Measurements from ENCODE around the gene SYNJ1. TPM values are rescaled to one million over a fixed set of nuclear protein-coding genes. Genes with fewer than 3 reads are reported as not detected.

The SYNJ1 gene
- total RNA-seq, 1 donor: 11.4 TPM

DNA sequence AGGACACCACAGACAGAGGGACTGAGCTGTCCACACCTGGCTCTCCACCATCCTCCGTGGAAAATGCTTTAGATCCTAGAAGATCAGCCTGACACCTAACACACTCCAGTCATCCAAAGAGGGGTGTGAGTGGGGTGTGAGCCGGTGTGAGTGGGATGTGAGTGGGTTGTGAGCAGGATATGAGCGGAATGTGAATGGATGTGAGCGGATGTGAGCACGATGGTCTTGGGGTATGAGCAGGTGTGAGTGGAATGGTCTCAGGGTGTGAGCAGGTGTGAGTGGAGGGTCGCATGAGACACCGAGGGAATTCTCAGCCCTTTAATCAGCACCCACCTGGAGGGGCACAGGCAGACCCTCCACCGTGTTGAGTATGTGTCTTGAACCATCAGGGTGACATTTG is 143.3 kb downstream of the SYNJ1 start:
- DNase-seq (ENCODE audit: low read depth): no peak
- TF ChIP-seq, protein P1, sequence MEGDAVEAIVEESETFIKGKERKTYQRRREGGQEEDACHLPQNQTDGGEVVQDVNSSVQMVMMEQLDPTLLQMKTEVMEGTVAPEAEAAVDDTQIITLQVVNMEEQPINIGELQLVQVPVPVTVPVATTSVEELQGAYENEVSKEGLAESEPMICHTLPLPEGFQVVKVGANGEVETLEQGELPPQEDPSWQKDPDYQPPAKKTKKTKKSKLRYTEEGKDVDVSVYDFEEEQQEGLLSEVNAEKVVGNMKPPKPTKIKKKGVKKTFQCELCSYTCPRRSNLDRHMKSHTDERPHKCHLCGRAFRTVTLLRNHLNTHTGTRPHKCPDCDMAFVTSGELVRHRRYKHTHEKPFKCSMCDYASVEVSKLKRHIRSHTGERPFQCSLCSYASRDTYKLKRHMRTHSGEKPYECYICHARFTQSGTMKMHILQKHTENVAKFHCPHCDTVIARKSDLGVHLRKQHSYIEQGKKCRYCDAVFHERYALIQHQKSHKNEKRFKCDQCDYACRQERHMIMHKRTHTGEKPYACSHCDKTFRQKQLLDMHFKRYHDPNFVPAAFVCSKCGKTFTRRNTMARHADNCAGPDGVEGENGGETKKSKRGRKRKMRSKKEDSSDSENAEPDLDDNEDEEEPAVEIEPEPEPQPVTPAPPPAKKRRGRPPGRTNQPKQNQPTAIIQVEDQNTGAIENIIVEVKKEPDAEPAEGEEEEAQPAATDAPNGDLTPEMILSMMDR (IDR thresholded peaks at IDR 0.05; ENCODE audit: insufficient read depth, low read length): no peak
- no peak overlapping the region for H3K4me3 ChIP-seq (ENCODE audit: low read depth, low read length)

DNA sequence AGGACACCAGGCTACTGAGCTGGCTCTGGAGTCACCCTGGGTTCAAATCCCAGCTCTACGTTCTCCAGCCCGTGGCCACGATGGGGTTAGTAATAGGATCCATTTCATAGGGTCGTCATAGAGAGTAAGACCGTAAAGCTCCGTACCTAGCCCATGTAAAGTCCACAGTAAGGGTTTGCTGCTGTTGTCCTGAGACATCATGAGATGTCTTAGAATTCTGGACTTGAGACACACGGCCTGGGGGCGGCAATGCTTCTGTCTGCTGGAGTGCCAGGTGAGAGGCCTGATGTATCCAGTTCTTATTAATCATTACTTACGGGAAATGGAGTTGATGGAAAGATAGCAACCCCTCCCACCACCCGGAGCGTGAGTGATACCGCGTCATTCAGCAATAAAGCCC is 146.1 kb downstream of the SYNJ1 start:
- no peak for DNase-seq (ENCODE audit: low read depth)
- TF ChIP-seq, protein P1 (IDR thresholded peaks at IDR 0.05; ENCODE audit: insufficient read depth, low read length): no peak
- H3K4me3 ChIP-seq (ENCODE audit: low read depth, low read length): no peak overlapping the region

DNA sequence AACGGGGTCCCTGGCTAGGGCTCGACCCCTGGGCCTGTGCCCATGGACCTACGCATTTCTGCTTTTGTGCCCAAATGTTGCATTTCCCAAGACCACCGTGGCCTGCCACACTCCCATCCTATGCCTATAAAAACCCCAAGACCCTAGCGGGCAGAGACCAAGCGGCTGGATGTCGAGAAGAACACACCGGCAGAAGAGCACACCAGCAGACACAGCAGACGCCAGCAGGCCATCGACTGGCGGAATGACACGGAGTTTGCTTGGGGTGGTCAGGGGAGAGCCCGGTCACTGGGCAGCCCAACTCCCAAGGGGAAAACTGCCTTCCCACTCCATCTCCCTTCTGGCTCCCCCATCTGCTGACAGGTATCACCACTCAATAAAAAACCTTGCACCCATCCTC is 146.9 kb downstream of the SYNJ1 start:
- TF ChIP-seq, protein P1 (IDR thresholded peaks at IDR 0.05; ENCODE audit: insufficient read depth, low read length): no peak
- no peak for DNase-seq (ENCODE audit: low read depth)
- H3K4me3 ChIP-seq (ENCODE audit: low read depth, low read length): no peak overlapping the region

Other genes starting within 250 kb of the SYNJ1 start
- gene TCP10L, start 142.5 kb downstream of the SYNJ1 start, total RNA-seq (ENCODE audit: low replicate concordance): 0.45 TPM in 1 of 2 replicates, not detected in the other
- 14.1 and 17.9 TPM in 2 replicates for gene CFAP298, start 115.6 kb downstream of the SYNJ1 start, total RNA-seq (ENCODE audit: low replicate concordance)
- gene PAXBP1, start 43.7 kb upstream of the SYNJ1 start, total RNA-seq (ENCODE audit: low replicate concordance): 38.5 and 59.3 TPM in 2 replicates

Measured in fibroblast of the aortic adventitia (primary cell).